ENCODE data around the gene SND1.

- no peak for TF ChIP-seq CTCF (IDR thresholded peaks at IDR 0.05)
- TF ChIP-seq POLR2AphosphoS5 (IDR thresholded peaks at IDR 0.05), result no peak
Measured at GRCh38 chr7:128121711-128122530, 469.9 kb downstream of the SND1 start.

Measured in breast epithelium (tissue), 3 donors.